ENCODE data around the gene UTS2R.

DNA sequence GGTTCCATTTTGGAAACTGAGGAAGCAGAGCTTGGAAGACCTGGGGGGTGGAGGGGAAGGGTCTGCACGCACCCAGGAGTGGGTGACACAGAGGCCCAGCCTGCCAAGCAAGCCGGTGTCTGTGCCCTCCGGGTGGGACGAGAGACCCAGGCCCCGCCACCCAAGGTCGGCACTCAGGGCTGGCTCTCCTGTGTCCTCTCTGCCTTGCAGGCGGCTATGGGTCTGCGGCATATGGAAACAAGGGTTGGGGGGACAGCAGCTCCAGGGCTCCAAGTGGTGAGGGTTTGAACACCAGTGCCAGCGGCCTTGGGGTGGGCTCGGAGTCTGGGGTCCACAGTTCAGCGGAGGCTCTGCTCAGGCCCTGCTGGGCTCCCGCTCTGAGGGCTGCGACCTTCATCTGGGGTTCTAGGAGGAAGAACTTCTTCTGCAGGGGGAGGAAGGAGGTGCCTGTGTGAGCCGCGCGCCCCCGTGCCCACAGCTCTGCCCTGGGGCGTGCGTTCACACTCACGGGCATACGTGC lies 49.6 kb upstream of the UTS2R start:
- TF ChIP-seq, protein P1, sequence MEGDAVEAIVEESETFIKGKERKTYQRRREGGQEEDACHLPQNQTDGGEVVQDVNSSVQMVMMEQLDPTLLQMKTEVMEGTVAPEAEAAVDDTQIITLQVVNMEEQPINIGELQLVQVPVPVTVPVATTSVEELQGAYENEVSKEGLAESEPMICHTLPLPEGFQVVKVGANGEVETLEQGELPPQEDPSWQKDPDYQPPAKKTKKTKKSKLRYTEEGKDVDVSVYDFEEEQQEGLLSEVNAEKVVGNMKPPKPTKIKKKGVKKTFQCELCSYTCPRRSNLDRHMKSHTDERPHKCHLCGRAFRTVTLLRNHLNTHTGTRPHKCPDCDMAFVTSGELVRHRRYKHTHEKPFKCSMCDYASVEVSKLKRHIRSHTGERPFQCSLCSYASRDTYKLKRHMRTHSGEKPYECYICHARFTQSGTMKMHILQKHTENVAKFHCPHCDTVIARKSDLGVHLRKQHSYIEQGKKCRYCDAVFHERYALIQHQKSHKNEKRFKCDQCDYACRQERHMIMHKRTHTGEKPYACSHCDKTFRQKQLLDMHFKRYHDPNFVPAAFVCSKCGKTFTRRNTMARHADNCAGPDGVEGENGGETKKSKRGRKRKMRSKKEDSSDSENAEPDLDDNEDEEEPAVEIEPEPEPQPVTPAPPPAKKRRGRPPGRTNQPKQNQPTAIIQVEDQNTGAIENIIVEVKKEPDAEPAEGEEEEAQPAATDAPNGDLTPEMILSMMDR (IDR thresholded peaks at IDR 0.05): no peak
- TF ChIP-seq POLR2A (IDR thresholded peaks at IDR 0.05): no peak

Measured in adrenal gland (tissue), 5 donors.